Measurements from ENCODE around the gene USP15.

Gene USP15

DNA sequence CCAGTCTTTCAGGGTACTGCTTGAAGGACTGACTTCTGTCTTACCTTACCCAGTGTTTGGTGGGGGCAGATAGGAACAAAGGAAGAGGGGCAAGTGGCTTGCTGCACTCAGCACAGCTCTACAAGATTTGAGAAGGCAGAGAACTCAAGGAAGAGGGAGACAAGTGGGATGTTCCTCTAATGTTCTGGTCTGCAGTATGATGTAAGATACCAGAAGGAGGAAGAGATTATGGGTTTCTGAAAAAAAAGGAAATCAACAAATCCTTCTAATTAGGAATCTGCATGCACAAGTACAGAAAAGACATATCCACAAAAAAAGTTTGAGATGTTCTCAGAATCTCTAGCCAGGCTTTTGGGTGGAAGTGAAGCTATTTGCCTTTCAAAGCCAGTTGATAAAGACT lies 37.1 kb downstream of the USP15 start:
- Histone ChIP-seq H3K36me3 (ENCODE audit: control insufficient read depth, insufficient read depth, low read length) (no peaks in the 10 kb centered on the region), H3K4me2 (ENCODE audit: low read length) (no peak overlapping the region), H3K9me3 (ENCODE audit: control insufficient read depth, low read length) (no peaks in the 10 kb centered on the region), H3K4me3 (ENCODE audit: low read depth, low read length) (no peak overlapping the region), H3K79me2 (peaks cover 36% of the 10 kb centered on the region), H3K4me1 (no peaks in the 10 kb centered on the region), H3K27me3 (ENCODE audit: control insufficient read depth, insufficient read depth, low read length) (no peaks in the 10 kb centered on the region), H3K9ac (no peak overlapping the region), H3K27ac (no peak overlapping the region), H2AFZ (no peak overlapping the region)
- TF ChIP-seq, protein P1, sequence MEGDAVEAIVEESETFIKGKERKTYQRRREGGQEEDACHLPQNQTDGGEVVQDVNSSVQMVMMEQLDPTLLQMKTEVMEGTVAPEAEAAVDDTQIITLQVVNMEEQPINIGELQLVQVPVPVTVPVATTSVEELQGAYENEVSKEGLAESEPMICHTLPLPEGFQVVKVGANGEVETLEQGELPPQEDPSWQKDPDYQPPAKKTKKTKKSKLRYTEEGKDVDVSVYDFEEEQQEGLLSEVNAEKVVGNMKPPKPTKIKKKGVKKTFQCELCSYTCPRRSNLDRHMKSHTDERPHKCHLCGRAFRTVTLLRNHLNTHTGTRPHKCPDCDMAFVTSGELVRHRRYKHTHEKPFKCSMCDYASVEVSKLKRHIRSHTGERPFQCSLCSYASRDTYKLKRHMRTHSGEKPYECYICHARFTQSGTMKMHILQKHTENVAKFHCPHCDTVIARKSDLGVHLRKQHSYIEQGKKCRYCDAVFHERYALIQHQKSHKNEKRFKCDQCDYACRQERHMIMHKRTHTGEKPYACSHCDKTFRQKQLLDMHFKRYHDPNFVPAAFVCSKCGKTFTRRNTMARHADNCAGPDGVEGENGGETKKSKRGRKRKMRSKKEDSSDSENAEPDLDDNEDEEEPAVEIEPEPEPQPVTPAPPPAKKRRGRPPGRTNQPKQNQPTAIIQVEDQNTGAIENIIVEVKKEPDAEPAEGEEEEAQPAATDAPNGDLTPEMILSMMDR (IDR thresholded peaks at IDR 0.05) = no peak

DNA sequence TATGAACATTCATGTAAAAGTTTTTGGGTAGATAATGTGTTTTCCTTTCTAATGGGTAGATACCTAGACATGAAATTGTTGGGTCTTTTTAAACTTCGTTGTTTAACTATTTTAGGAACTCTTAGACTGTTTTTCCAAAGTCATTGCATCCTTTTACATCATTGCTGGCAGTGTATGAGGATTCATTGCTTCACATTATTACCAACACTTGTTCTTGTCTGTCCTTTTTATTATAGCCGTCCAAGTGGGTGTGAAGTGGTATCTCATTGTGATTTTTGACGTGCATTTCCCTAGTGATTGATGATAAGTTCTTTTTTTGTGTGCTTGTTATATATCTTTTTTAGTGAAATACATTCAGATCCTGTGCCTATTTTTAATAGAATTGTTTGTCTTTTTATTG lies 39.4 kb downstream of the USP15 start:
- H3K36me3 ChIP-seq (ENCODE audit: control insufficient read depth, insufficient read depth, low read length) = no peaks in the 10 kb centered on the region
- TF ChIP-seq, protein P1 (IDR thresholded peaks at IDR 0.05) = no peak
- no peak overlapping the region for H2AFZ ChIP-seq
- no peak overlapping the region for H3K4me3 ChIP-seq (ENCODE audit: low read depth, low read length)
- H3K4me2 ChIP-seq (ENCODE audit: low read length) = no peak overlapping the region
- no peaks in the 10 kb centered on the region for H3K4me1 ChIP-seq
- no peak overlapping the region for H3K9ac ChIP-seq
- H3K27me3 ChIP-seq (ENCODE audit: control insufficient read depth, insufficient read depth, low read length) = no peaks in the 10 kb centered on the region
- no peak overlapping the region for H3K27ac ChIP-seq
- H3K79me2 ChIP-seq = peaks cover 31% of the 10 kb centered on the region
- H3K9me3 ChIP-seq (ENCODE audit: control insufficient read depth, low read length) = no peaks in the 10 kb centered on the region

DNA sequence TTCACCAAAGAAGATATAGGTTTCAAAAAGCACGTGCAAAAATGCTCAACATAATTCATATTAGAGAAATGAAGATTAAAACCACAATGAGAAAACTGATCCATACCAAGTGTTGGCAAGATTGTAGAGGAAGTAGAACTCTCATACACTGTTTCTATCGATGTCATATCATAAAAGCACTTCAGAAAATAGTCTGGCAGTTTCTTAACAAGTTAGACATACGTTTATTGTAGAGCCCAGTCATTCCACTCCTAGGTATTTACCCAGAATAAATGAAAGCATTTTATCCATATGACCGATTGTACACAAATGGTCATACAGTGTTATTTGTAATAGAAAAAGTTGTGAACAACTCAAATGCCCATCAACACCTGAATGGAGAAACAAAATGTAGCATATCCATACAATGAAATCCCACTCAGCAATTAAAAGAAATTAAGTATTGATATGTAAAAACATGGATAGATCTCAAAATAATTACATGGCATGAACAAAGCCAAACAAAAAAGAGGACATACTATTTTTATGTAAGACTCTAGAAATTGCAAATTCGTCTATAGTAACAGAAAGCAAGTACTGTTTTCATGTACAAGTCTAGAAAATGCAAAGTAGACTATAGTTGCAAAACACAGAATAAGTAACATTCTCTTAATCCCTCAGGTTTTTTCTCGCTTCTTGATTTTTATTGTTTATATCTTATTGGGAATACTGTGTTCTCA lies 41.0 kb downstream of the USP15 start:
- TF ChIP-seq, protein P1 (IDR thresholded peaks at IDR 0.05) = no peak
- H3K4me2 ChIP-seq (ENCODE audit: low read length) = no peak overlapping the region

DNA sequence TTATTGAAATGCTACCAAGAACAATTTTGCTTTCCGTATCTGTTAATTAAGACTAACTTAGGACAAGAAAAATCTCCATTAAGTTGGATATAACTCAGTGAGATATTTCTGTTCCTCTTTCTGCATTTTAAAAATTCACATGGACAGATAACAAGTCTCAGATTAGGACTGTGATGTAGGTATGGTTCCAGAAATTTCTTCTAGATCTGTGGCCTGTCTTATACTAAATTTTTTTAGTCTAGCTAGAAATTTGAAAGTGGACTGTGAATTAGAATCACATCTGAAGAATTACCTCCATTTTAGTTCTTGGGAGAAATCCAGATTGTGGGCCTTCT lies 41.6 kb downstream of the USP15 start:
- no peaks in the 10 kb centered on the region for H3K9me3 ChIP-seq (ENCODE audit: control insufficient read depth, low read length)
- peaks cover 26% of the 10 kb centered on the region for H3K79me2 ChIP-seq
- H3K27ac ChIP-seq = no peak overlapping the region
- TF ChIP-seq, protein P1 (IDR thresholded peaks at IDR 0.05) = no peak
- no peak overlapping the region for H3K4me3 ChIP-seq (ENCODE audit: low read depth, low read length)
- H3K36me3 ChIP-seq (ENCODE audit: control insufficient read depth, insufficient read depth, low read length) = no peaks in the 10 kb centered on the region
- H2AFZ ChIP-seq = no peak overlapping the region
- no peak overlapping the region for H3K4me2 ChIP-seq (ENCODE audit: low read length)
- no peaks in the 10 kb centered on the region for H3K4me1 ChIP-seq
- no peaks in the 10 kb centered on the region for H3K27me3 ChIP-seq (ENCODE audit: control insufficient read depth, insufficient read depth, low read length)
- no peak overlapping the region for H3K9ac ChIP-seq

More for the DNA sequence above, 41.0 kb downstream of the USP15 start:
- H3K27me3 ChIP-seq (ENCODE audit: control insufficient read depth, insufficient read depth, low read length) = no peaks in the 10 kb centered on the region
- H3K9me3 ChIP-seq (ENCODE audit: control insufficient read depth, low read length) = no peaks in the 10 kb centered on the region
- peaks cover 26% of the 10 kb centered on the region for H3K79me2 ChIP-seq
- H2AFZ ChIP-seq = no peak overlapping the region
- no peaks in the 10 kb centered on the region for H3K36me3 ChIP-seq (ENCODE audit: control insufficient read depth, insufficient read depth, low read length)
- H3K4me3 ChIP-seq (ENCODE audit: low read depth, low read length) = no peak overlapping the region
- no peak overlapping the region for H3K9ac ChIP-seq
- no peak overlapping the region for H3K27ac ChIP-seq
- no peaks in the 10 kb centered on the region for H3K4me1 ChIP-seq

DNA sequence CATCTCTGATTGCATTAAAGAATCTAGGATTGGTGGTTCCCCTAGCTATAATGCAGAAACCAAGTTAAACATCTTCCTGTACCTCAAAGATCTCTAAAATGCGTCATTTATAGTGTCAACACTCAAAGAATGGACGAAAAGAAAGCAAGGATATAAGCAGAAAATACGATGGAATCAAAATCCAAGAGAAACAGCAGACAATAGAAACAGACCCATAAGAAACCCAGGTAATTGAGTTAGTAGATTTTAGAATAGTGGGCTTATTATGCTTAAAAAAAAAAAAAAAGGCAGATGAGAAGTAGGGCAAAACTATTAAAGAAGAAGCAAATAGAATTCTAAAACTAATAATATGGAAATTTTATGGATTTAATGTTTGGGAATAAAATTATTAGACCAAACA lies 44.4 kb downstream of the USP15 start:
- Histone ChIP-seq H2AFZ (no peak overlapping the region), H3K27ac (no peak overlapping the region), H3K4me3 (ENCODE audit: low read depth, low read length) (no peak overlapping the region), H3K4me2 (ENCODE audit: low read length) (no peak overlapping the region), H3K4me1 (no peaks in the 10 kb centered on the region), H3K36me3 (ENCODE audit: control insufficient read depth, insufficient read depth, low read length) (no peaks in the 10 kb centered on the region), H3K27me3 (ENCODE audit: control insufficient read depth, insufficient read depth, low read length) (no peaks in the 10 kb centered on the region), H3K9ac (no peak overlapping the region), H3K79me2 (peaks cover 25% of the 10 kb centered on the region), H3K9me3 (ENCODE audit: control insufficient read depth, low read length) (no peaks in the 10 kb centered on the region)
- TF ChIP-seq, protein P1 (IDR thresholded peaks at IDR 0.05) = no peak

All from parathyroid adenoma (tissue), 2 donors.